ENCODE data around the gene ZBTB42. TPM values are rescaled to one million over a fixed set of nuclear protein-coding genes. Genes with fewer than 3 reads are reported as not detected.

The ZBTB42 gene
- total and polyA plus RNA-seq, 2 of the 4 experiments (the other 2 are of a cell fraction): 1.3 to 2.3 TPM

DNA sequence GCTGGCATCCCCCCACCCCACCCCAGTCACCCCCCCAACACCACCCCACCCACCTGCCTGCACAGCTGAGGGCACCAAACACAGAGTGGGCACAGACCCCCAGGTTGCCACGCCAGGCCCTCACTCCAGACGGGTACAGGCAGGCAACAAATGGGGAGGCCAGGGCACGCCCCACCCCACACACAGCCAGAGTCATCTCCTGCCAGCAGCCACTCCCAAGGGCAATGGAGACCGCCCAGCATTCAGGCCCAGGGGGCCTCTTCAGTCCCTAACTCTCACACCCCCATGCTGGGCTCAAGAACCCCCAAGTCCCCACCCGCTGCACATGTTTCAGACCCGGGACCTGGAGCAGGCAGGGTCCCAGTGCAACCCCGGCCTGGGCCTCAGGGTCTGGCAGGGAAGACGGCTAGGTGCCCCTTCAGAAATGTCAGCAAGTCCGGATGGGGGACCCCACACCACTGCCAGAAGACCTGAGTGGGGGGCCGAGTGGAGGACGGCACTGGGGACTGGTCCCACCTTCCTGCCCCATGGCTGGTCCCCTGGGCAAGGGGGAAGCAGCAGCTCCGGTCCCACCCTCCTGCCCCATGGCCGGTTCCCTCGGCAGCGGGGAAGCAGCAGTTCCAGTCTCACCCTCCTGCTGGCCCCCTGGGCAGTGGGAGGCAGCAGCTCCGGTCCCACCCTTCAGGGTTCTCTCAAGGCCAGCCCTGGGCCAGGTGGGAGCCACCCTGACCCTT, 17.2 kb upstream of the ZBTB42 start:
- ChIA-PET CTCF (no interaction called here), POLR2A (ENCODE audit: unreplicated experiment) (no interaction called here)
- DNase-seq (no peak), ATAC-seq (ENCODE audit: low read depth) (no peak)
- H2BK20ac ChIP-seq (ENCODE audit: low read depth, low read length): no peak overlapping the region
- no TSS peak for BruUV-seq (replicated peaks)
- intact Hi-C loops (cut with micrococcal nuclease) (no loop called here), in situ Hi-C loops (cut with MboI; ENCODE audit: low sequenced_read_pairs) (no loop called here), dilution Hi-C loops (cut with HindIII; ENCODE audit: low sequenced_read_pairs, unreplicated experiment) (no loop called here)
- no peak overlapping the region for H4K8ac ChIP-seq (ENCODE audit: low read depth in 2 of 2, low read length in 2 of 2)
- H4K20me1 ChIP-seq (ENCODE audit: insufficient read depth, low read length): peaks cover 66% of the 10 kb centered on the region
- whole genome bisulfite sequencing, 2 experiments (ENCODE audit: extremely low coverage in 2 of 2, insufficient read length in 1 of 2): 100% methylated on average over 4 of the region's 16 CpGs; no CpG with 5 or more reads in 1 of the 2 experiments
- TF ChIP-seq, protein P1, sequence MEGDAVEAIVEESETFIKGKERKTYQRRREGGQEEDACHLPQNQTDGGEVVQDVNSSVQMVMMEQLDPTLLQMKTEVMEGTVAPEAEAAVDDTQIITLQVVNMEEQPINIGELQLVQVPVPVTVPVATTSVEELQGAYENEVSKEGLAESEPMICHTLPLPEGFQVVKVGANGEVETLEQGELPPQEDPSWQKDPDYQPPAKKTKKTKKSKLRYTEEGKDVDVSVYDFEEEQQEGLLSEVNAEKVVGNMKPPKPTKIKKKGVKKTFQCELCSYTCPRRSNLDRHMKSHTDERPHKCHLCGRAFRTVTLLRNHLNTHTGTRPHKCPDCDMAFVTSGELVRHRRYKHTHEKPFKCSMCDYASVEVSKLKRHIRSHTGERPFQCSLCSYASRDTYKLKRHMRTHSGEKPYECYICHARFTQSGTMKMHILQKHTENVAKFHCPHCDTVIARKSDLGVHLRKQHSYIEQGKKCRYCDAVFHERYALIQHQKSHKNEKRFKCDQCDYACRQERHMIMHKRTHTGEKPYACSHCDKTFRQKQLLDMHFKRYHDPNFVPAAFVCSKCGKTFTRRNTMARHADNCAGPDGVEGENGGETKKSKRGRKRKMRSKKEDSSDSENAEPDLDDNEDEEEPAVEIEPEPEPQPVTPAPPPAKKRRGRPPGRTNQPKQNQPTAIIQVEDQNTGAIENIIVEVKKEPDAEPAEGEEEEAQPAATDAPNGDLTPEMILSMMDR (conservative IDR thresholded peaks at IDR 0.05; ENCODE audit: low read depth, low read length): no peak
- TF ChIP-seq POLR2A (IDR thresholded peaks at IDR 0.05; ENCODE audit: low read depth, low read length) (no peak), MAZ (IDR thresholded peaks at IDR 0.05; ENCODE audit: borderline replicate concordance, low read depth, low read length) (no peak), SMC3 (IDR thresholded peaks at IDR 0.05; ENCODE audit: low read depth, low read length) (no peak), NFE2L2 (IDR thresholded peaks at IDR 0.05; ENCODE audit: low read depth, low read length) (no peak), CEBPB (IDR thresholded peaks at IDR 0.05; ENCODE audit: low read depth, low read length) (no peak), MAFK (IDR thresholded peaks at IDR 0.05; ENCODE audit: low read depth, low read length) (no peak), RCOR1 (IDR thresholded peaks at IDR 0.05; ENCODE audit: insufficient replicate concordance, low read length) (no peak), CHD1 (IDR thresholded peaks at IDR 0.05; ENCODE audit: low read depth, low read length) (no peak), FOS (IDR thresholded peaks at IDR 0.05; ENCODE audit: low read depth, low read length) (no peak)
- TF ChIP-seq, protein P2, sequence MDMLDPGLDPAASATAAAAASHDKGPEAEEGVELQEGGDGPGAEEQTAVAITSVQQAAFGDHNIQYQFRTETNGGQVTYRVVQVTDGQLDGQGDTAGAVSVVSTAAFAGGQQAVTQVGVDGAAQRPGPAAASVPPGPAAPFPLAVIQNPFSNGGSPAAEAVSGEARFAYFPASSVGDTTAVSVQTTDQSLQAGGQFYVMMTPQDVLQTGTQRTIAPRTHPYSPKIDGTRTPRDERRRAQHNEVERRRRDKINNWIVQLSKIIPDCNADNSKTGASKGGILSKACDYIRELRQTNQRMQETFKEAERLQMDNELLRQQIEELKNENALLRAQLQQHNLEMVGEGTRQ (IDR thresholded peaks at IDR 0.05; ENCODE audit: low read depth, low read length): no peak
- TF ChIP-seq, protein P3, sequence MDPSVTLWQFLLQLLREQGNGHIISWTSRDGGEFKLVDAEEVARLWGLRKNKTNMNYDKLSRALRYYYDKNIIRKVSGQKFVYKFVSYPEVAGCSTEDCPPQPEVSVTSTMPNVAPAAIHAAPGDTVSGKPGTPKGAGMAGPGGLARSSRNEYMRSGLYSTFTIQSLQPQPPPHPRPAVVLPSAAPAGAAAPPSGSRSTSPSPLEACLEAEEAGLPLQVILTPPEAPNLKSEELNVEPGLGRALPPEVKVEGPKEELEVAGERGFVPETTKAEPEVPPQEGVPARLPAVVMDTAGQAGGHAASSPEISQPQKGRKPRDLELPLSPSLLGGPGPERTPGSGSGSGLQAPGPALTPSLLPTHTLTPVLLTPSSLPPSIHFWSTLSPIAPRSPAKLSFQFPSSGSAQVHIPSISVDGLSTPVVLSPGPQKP (IDR thresholded peaks at IDR 0.05; ENCODE audit: borderline replicate concordance, low read depth, low read length): no peak
- H3K9ac ChIP-seq (ENCODE audit: low read depth, low read length): no peak overlapping the region
- peaks cover 30% of the 10 kb centered on the region for H3K36me3 ChIP-seq (ENCODE audit: control insufficient read depth, insufficient read depth, low read length)
- H4K5ac ChIP-seq (ENCODE audit: low read depth, low read length): no peak overlapping the region
- H3K4ac ChIP-seq (ENCODE audit: low read depth, low read length): no peak overlapping the region
- H4K91ac ChIP-seq (ENCODE audit: insufficient read depth, low read depth, low read length): no peak overlapping the region
- H3K14ac ChIP-seq (replicated peaks; ENCODE audit: low read depth, low read length): no peak overlapping the region
- H2BK15ac ChIP-seq (ENCODE audit: low read depth, low read length): no peak overlapping the region
- no peak overlapping the region for H2BK5ac ChIP-seq (ENCODE audit: low read depth, low read length, poor library complexity, severe bottlenecking)
- no peaks in the 10 kb centered on the region for H3K27me3 ChIP-seq (ENCODE audit: control insufficient read depth, insufficient read depth, low read length)
- H3K4me1 ChIP-seq (ENCODE audit: control insufficient read depth, insufficient read depth, low read length): no peaks in the 10 kb centered on the region
- H2AK9ac ChIP-seq (replicated peaks; ENCODE audit: low read depth, low read length, poor library complexity): no peak overlapping the region
- H3K9me1 ChIP-seq (ENCODE audit: insufficient read depth, low read length): no peaks in the 10 kb centered on the region
- no peak overlapping the region for H3K4me2 ChIP-seq (ENCODE audit: low read depth, low read length)
- H3K56ac ChIP-seq (ENCODE audit: extremely low read depth, insufficient read depth, low read length): no peak overlapping the region
- no peak overlapping the region for H2BK120ac ChIP-seq (ENCODE audit: low read depth, low read length)
- no peak overlapping the region for H2AK5ac ChIP-seq (ENCODE audit: low read depth, low read length)
- H3K18ac ChIP-seq (ENCODE audit: low read depth, low read length): no peak overlapping the region
- no peak overlapping the region for H3K23ac ChIP-seq (ENCODE audit: low read depth, low read length)
- no peak overlapping the region for H2AFZ ChIP-seq (replicated peaks; ENCODE audit: low read length, poor library complexity)
- no peak overlapping the region for H3K27ac ChIP-seq (ENCODE audit: insufficient read depth, low read length)
- no peaks in the 10 kb centered on the region for H3K9me3 ChIP-seq (ENCODE audit: control insufficient read depth, insufficient read depth, low read length)
- no peak overlapping the region for H3K4me3 ChIP-seq (ENCODE audit: insufficient read depth, low read depth, low read length)
- H3K79me1 ChIP-seq (ENCODE audit: low read depth in 1 of 2, low read length in 2 of 2): peaks cover 5 to 34% of the 10 kb centered on the region in 2 experiments; a peak in 3 of 4 replicates
